CD4-positive, alpha-beta memory T cell (primary cell): ENCODE results near the gene ASGR2. TPM values are rescaled to one million over a fixed set of nuclear protein-coding genes. Genes with fewer than 3 reads are reported as not detected.
"Not testable (repeated sequence)": the region's sequence is repeated elsewhere in the genome, so short reads cannot be mapped to it uniquely, and the experiment has no call there.

Experiments used
- CTCF ChIA-PET: fragments of 350-600 bp; sonication (Branson Sonifier 250); formaldehyde crosslinking; loops from one replicate; lab custom pipeline; 2021; ENCODE audit warnings: inconsistent platforms; ENCODE audit not compliant: partially characterized antibody; lab: Charles Lee
- POLR2A ChIA-PET: fragments of 350-600 bp; sonication (Branson Sonifier 250); formaldehyde crosslinking; loops from one replicate; lab custom pipeline; 2021; ENCODE audit not compliant: partially characterized antibody; lab: Charles Lee
- DNase-seq, 5 donors: peaks; one replicate each; pipeline versions ENCODE4 v3.0.0 to v3.0.0-alpha.2; 2020 to 2022; ENCODE audit warnings: mixed read lengths in 1 of 5
- H3K27ac ChIP-seq: one replicate; pipeline ENCODE4 v1.7.0; 2013; ENCODE audit warnings: low read depth, low read length
- H3K27me3 ChIP-seq: 2 replicates; pipeline ENCODE4 v1.7.0; 2013; ENCODE audit warnings: mild to moderate bottlenecking, low read length, moderate library complexity; ENCODE audit not compliant: insufficient read depth
- H3K36me3 ChIP-seq: 2 replicates; pipeline ENCODE4 v1.7.0; 2013; ENCODE audit warnings: mild to moderate bottlenecking, low read length, moderate library complexity; ENCODE audit not compliant: insufficient read depth
- H3K4me1 ChIP-seq: 2 replicates; pipeline ENCODE4 v1.7.0; 2013; ENCODE audit warnings: mild to moderate bottlenecking, low read length, moderate library complexity; ENCODE audit not compliant: insufficient read depth
- H3K4me3 ChIP-seq, 2 donors: one replicate each; pipeline ENCODE4 v1.7.0; 2013; ENCODE audit warnings: low read length in 2 of 2, mild to moderate bottlenecking in 1 of 2
- H3K9me3 ChIP-seq, 2 donors: one replicate each; pipeline ENCODE4 v1.7.0; 2013; ENCODE audit warnings: low read length in 2 of 2, control low read depth in 1 of 2; ENCODE audit not compliant: control insufficient read depth in 1 of 2
- H3K27ac Mint-ChIP-seq, 7 donors: one replicate each; pipeline ENCODE4 v1.8.0; 2020 to 2021; ENCODE audit warnings: mixed read lengths in 7 of 7, mild to moderate bottlenecking in 6 of 7, inconsistent platforms in 3 of 7, moderate library complexity in 3 of 7
- H3K27me3 Mint-ChIP-seq, 2 donors: one replicate each; pipeline ENCODE4 v1.8.0; 2020 to 2021; ENCODE audit warnings: mixed read lengths in 2 of 2
- H3K36me3 Mint-ChIP-seq, 2 donors: one replicate each; pipeline ENCODE4 v1.8.0; 2020 to 2021; ENCODE audit warnings: mixed read lengths in 2 of 2, inconsistent platforms in 1 of 2, mild to moderate bottlenecking in 1 of 2
- H3K4me1 Mint-ChIP-seq, 4 donors: one replicate each; pipeline ENCODE4 v1.8.0; 2020 to 2021; ENCODE audit warnings: mixed read lengths in 4 of 4, mild to moderate bottlenecking in 1 of 4
- H3K4me3 Mint-ChIP-seq, 8 donors: one replicate each; pipeline ENCODE4 v1.8.0; 2020 to 2021; ENCODE audit warnings: mixed read lengths in 8 of 8, mild to moderate bottlenecking in 7 of 8, moderate library complexity in 6 of 8, inconsistent platforms in 3 of 8
- H3K9me3 Mint-ChIP-seq, 8 donors: one replicate each; pipeline ENCODE4 v1.8.0; 2020 to 2021; ENCODE audit warnings: mixed read lengths in 8 of 8, mild to moderate bottlenecking in 5 of 8, inconsistent platforms in 3 of 8, moderate library complexity in 1 of 8
- intact Hi-C: fragments of 100-400 bp; cut with micrococcal nuclease; formaldehyde crosslinking; loops from one replicate; pipeline ENCODE4 v1.15.1; 2023
- polyA plus RNA-seq, 2 donors: library from polyadenylated mRNA; unstranded; fragments of 300-500 nt; fragmentation: Illumina TruSeq; gene quantifications; one replicate each; pipeline ENCODE4 v1.2.3, GENCODE V29; 2021
- total RNA-seq, 2 experiments: library from RNA; stranded (reverse); gene quantifications; one replicate each; pipeline ENCODE4 v1.2.3, GENCODE V29; 2021

The ASGR2 gene, protein sequence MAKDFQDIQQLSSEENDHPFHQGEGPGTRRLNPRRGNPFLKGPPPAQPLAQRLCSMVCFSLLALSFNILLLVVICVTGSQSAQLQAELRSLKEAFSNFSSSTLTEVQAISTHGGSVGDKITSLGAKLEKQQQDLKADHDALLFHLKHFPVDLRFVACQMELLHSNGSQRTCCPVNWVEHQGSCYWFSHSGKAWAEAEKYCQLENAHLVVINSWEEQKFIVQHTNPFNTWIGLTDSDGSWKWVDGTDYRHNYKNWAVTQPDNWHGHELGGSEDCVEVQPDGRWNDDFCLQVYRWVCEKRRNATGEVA
- total RNA-seq = not detected
- not detected for polyA plus RNA-seq

DNA sequence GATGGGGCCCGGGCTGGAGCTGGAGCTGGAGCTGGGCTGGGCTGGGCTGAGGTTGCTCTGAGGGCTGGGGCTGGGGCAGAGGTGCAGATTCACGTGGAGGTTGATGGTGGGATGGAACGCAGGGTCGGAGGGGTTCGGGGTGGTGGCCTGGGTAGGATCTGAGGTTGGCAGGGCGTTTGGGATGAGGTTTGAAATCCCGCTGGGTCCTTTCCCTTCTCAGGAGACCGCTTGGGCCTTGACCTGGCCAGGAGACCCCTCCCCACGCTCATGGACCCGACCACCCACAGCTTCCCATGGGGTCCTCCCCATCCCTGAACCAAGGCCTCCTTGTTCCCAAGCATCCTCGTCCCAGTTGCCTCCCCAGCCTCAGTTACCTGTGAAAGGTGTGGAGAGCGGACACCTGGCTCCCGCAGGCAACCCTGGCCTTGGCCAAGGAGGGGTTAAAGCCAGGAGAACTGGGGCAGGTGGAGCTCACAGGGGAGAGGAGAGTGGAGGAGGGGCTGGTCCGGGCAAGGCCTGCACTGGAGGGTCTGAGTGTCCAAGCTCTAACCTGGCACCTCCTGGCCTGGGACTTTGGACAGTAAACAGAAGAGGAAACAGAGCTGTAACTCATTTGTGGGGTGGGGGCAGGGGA lies at the start of gene ASGR2:
Gene ASGR2 (minus strand): TSS at position 582 of the 634 bp plus-strand sequence. CDS start 582 bp downstream, outside the sequence.
- POLR2A ChIA-PET = no interaction called here
- H3K27me3 ChIP-seq = no peaks in the 10 kb centered on the region

GRCh38 chr17:7159571-7159970 lies 44.9 kb upstream of the ASGR2 start:
- CTCF ChIA-PET, H3K9me3 ChIP-seq, H3K9me3 Mint-ChIP-seq, POLR2A ChIA-PET, H3K36me3 Mint-ChIP-seq, DNase-seq, intact Hi-C loops, H3K27ac ChIP-seq, H3K4me3 Mint-ChIP-seq, H3K27me3 ChIP-seq, H3K4me3 ChIP-seq, H3K4me1 Mint-ChIP-seq, H3K36me3 ChIP-seq, H3K4me1 ChIP-seq: not testable (repeated sequence)
- H3K27ac Mint-ChIP-seq = peak overlapping the region in 1 of 7 donors; percentile 20
- peaks cover 8 to 20% of the 10 kb centered on the region in 2 donors for H3K27me3 Mint-ChIP-seq

More for the DNA sequence above, at the start of gene ASGR2:
- no peaks in the 10 kb centered on the region for H3K36me3 ChIP-seq
- peaks cover 0 to 4% (median 0%) of the 10 kb centered on the region in 8 donors for H3K9me3 Mint-ChIP-seq
- H3K27ac Mint-ChIP-seq = no peak within 1 kb of the TSS
- peaks cover 1 to 9% of the 10 kb centered on the region in 2 donors for H3K27me3 Mint-ChIP-seq
- no peak within 1 kb of the TSS for H3K4me3 ChIP-seq
- no peaks in the 10 kb centered on the region for H3K9me3 ChIP-seq
- peaks cover 5% of the 10 kb centered on the region for H3K4me1 ChIP-seq
- intact Hi-C loops = no loop called here
- no peaks in the 10 kb centered on the region for H3K36me3 Mint-ChIP-seq
- H3K27ac ChIP-seq = no peak within 1 kb of the TSS
- H3K4me1 Mint-ChIP-seq = peaks cover 5 to 17% (median 6%) of the 10 kb centered on the region in 4 donors
- no peak for DNase-seq
- H3K4me3 Mint-ChIP-seq = no peak within 1 kb of the TSS
- CTCF ChIA-PET = no interaction called here

GRCh38 chr17:7158424-7158823 lies 43.8 kb upstream of the ASGR2 start:
- intact Hi-C loops, H3K9me3 Mint-ChIP-seq: not testable (repeated sequence)
- CTCF ChIA-PET = interaction anchor here (0.8 to 1.6 kb wide), 2 partner anchors 25 to 112 kb away, joined by 3 to 4 read pairs; no protein-coding TSS in a partner anchor

DNA sequence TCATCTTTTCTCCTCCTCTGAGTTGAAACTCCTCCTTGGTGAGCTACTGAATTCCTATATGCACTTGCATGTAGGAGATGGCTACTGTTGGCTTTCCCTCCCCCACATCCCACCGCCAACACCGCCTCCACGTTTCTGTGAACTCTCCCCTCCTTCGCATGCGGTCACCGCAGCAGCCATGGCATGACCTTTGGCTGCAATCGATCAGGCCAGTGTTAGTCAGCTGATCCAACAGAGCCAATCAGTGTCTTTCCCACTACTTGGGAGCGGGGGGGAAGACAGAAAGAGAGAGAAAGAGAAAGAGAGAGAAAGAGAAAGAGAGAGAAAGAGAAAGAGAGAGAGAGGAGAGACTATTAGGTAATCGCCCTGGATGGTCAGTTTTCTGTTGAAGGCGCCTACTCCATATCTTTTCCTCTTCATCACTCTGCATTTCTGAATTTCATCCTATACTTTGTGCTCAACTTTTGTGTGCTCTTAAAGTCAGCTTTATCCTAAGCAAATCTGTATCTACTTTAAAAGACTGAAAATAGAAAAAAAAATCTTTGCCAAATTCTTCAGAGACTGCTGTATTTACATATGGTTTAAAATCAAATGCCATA lies 41.8 kb upstream of the ASGR2 start:
- Histone ChIP-seq H3K9me3 (no peaks in the 10 kb centered on the region), H3K27ac (no peak overlapping the region), H3K4me3 (no peak overlapping the region), H3K4me1 (no peaks in the 10 kb centered on the region), H3K36me3 (no peaks in the 10 kb centered on the region), H3K27me3 (no peaks in the 10 kb centered on the region)
- Mint-ChIP-seq H3K36me3 (no peaks in the 10 kb centered on the region), H3K27ac (no peak overlapping the region), H3K27me3 (peaks cover 10 to 16% of the 10 kb centered on the region in 2 donors), H3K4me3 (peak overlapping the region in 1 of 8 donors; percentile 7), H3K9me3 (no peaks in the 10 kb centered on the region), H3K4me1 (peaks cover 0 to 1% (median 0%) of the 10 kb centered on the region in 4 donors)
- ChIA-PET POLR2A (no interaction called here), CTCF (interaction anchor here (0.5 kb wide), 1 partner anchor 21 kb away, joined by 3 read pairs; no protein-coding TSS in a partner anchor)
- DNase-seq = no peak
- intact Hi-C loops = no loop called here

More at GRCh38 chr17:7158424-7158823, 43.8 kb upstream of the ASGR2 start:
- H3K36me3 ChIP-seq, H3K9me3 ChIP-seq, H3K27ac Mint-ChIP-seq, H3K4me3 Mint-ChIP-seq, POLR2A ChIA-PET, H3K36me3 Mint-ChIP-seq, DNase-seq, H3K4me1 ChIP-seq, H3K4me1 Mint-ChIP-seq, H3K4me3 ChIP-seq, H3K27ac ChIP-seq, H3K27me3 ChIP-seq: not testable (repeated sequence)
- peaks cover 10 to 19% of the 10 kb centered on the region in 2 donors for H3K27me3 Mint-ChIP-seq

- no peaks in the 10 kb centered on the region for H3K36me3 Mint-ChIP-seq
- Histone ChIP-seq H3K27ac (no peak overlapping the region), H3K27me3 (no peaks in the 10 kb centered on the region), H3K4me3 (no peak overlapping the region), H3K9me3 (no peaks in the 10 kb centered on the region), H3K36me3 (no peaks in the 10 kb centered on the region), H3K4me1 (no peaks in the 10 kb centered on the region)
- H3K4me3 Mint-ChIP-seq = no peak overlapping the region
- POLR2A ChIA-PET = no interaction called here
- peaks cover 0 to 3% (median 0%) of the 10 kb centered on the region in 4 donors for H3K4me1 Mint-ChIP-seq
- H3K9me3 Mint-ChIP-seq = no peaks in the 10 kb centered on the region
- intact Hi-C loops = no loop called here
- peaks cover 0 to 3% of the 10 kb centered on the region in 2 donors for H3K27me3 Mint-ChIP-seq
- peak overlapping the region in 4 of 7 donors; percentile 18 to 35 (median 26) for H3K27ac Mint-ChIP-seq
- no peak for DNase-seq
- CTCF ChIA-PET = interaction anchor here (0.6 to 1.4 kb wide), 4 partner anchors 10 to 30 kb away, joined by 3 to 8 read pairs (median 4); no protein-coding TSS in a partner anchor
Observed at GRCh38 chr17:7147772-7148171, 33.1 kb upstream of the ASGR2 start.

DNA sequence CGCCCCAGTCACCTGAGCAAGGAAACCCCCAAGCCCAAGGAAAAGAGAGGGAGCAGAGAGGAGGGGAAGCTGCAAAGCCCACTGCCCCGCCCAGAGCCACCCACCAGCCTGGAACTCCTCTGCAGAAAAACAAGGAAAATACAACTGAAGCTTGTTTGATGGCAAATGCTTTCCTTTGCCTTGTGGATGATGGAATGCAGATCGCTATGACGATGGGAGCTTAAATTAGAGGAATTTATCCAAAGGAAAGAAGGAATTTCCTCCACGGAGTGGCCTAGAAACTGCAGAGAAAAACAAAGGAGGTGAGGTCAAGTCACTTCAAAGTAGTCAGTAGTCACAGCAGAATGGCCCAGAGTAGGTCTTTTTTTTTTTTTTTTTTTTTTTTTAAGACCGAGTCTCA lies 31.5 kb upstream of the ASGR2 start:
- Histone ChIP-seq H3K9me3 (no peaks in the 10 kb centered on the region), H3K4me1 (no peaks in the 10 kb centered on the region), H3K4me3 (no peak overlapping the region), H3K27ac (no peak overlapping the region), H3K36me3 (no peaks in the 10 kb centered on the region), H3K27me3 (no peaks in the 10 kb centered on the region)
- CTCF ChIA-PET = interaction anchor here (1.5 kb wide), 1 partner anchor 9 kb away, joined by 5 read pairs; no protein-coding TSS in a partner anchor
- Mint-ChIP-seq H3K27me3 (peaks cover 2 to 5% of the 10 kb centered on the region in 2 donors), H3K27ac (no peak overlapping the region), H3K4me3 (no peak overlapping the region), H3K36me3 (no peaks in the 10 kb centered on the region), H3K4me1 (peaks cover 0 to 3% (median 0%) of the 10 kb centered on the region in 4 donors), H3K9me3 (no peaks in the 10 kb centered on the region)
- POLR2A ChIA-PET = no interaction called here
- intact Hi-C loops = no loop called here
- no peak for DNase-seq

DNA sequence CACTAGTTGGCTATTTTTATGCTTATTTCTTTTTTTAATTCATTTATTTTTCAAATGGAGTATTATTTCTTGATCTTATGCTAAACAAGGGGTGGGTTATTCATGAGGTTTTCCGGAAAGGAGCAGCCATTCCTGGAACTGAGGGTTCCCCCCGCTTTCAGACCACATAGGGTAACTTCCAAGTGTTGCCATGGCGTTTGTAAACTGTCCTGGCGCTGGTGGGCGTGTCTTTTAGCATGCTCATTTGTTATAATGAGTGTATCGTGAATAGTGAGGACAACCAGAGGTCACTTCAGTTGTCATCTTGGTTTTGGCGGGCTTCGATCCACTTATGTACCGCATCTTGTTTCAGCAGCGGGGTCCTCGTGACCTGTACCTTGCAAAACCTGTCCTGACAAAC lies 29.6 kb upstream of the ASGR2 start:
- Mint-ChIP-seq H3K4me1 (peaks cover 0 to 3% (median 0%) of the 10 kb centered on the region in 4 donors), H3K27ac (peak overlapping the region in 1 of 7 donors; percentile 7), H3K4me3 (no peak overlapping the region), H3K27me3 (peaks cover 3 to 6% of the 10 kb centered on the region in 2 donors), H3K36me3 (no peaks in the 10 kb centered on the region), H3K9me3 (no peaks in the 10 kb centered on the region)
- Histone ChIP-seq H3K4me1 (no peaks in the 10 kb centered on the region), H3K27ac (no peak overlapping the region), H3K4me3 (no peak overlapping the region), H3K27me3 (no peaks in the 10 kb centered on the region), H3K9me3 (no peaks in the 10 kb centered on the region), H3K36me3 (no peaks in the 10 kb centered on the region)
- intact Hi-C loops = no loop called here
- POLR2A ChIA-PET = interaction anchor here (0.5 kb wide), 1 partner anchor 350 kb away, joined by 3 read pairs; no protein-coding TSS in a partner anchor
- no peak for DNase-seq
- CTCF ChIA-PET = interaction anchor here (13.1 kb wide), 1 partner anchor 96 kb away, joined by 430 read pairs; the partner anchor contains the start of gene SLC16A11
